SU-DHL-6 (cell line): ENCODE measurements around the gene SLCO3A1.

Experiments used
- H2AFZ ChIP-seq: fragments of 200-600 bp; sonication (generic); 2 replicates; pipeline ENCODE4 v1.6.1; 2014; ENCODE audit warnings: low read depth, mild to moderate bottlenecking, moderate library complexity, mixed read lengths, antibody characterized with exemption, low read length; ENCODE audit not compliant: severe bottlenecking
- H3F3A ChIP-seq: fragments of 200-600 bp; shearing (Covaris generic); 2 replicates; pipeline ENCODE4 v1.6.0; 2016; ENCODE audit warnings: antibody characterized with exemption, mild to moderate bottlenecking; ENCODE audit not compliant: insufficient read depth
- H3K27ac ChIP-seq: fragments of 200-600 bp; sonication (generic); 2 replicates; pipeline ENCODE4 v1.5.1; 2016; ENCODE audit warnings: low read depth, mild to moderate bottlenecking, low read length, moderate library complexity, mixed read lengths
- H3K27me3 ChIP-seq: fragments of 200-600 bp; sonication (generic), shearing (Covaris generic); 2 replicates; pipeline ENCODE4 v1.6.0; 2014; ENCODE audit warnings: mild to moderate bottlenecking, low read length
- H3K36me3 ChIP-seq: fragments of 200-600 bp; sonication (generic); 2 replicates; pipeline ENCODE4 v1.6.1; 2014; ENCODE audit warnings: mild to moderate bottlenecking, low read length, mixed read lengths
- H3K4me2 ChIP-seq: fragments of 300-600, 200-600 bp; shearing (Covaris generic), sonication (generic); 2 replicates; pipeline ENCODE4 v1.6.0; 2014; ENCODE audit warnings: low read length, low read depth, mild to moderate bottlenecking; ENCODE audit not compliant: poor library complexity, severe bottlenecking
- H3K4me3 ChIP-seq: fragments of 200-600 bp; sonication (generic); 2 replicates; pipeline ENCODE4 v1.5.1; 2014; ENCODE audit warnings: antibody characterized with exemption, low read length, mild to moderate bottlenecking, mixed read lengths; ENCODE audit not compliant: insufficient read depth, poor library complexity, severe bottlenecking
- H3K79me2 ChIP-seq: fragments of 200-600 bp; sonication (generic); 2 replicates; pipeline ENCODE4 v1.6.1; 2014; ENCODE audit warnings: mild to moderate bottlenecking, low read length, moderate library complexity; ENCODE audit not compliant: insufficient read depth
- H3K9ac ChIP-seq: fragments of 200-600 bp; sonication (generic); 2 replicates; pipeline ENCODE4 v1.7.0; 2014; ENCODE audit warnings: mild to moderate bottlenecking, low read length
- H3K9me2 ChIP-seq: fragments of 200-600 bp; sonication (generic); replicated peaks from 2 replicates; pipeline ENCODE4 v1.6.1; 2014; ENCODE audit warnings: low read length; ENCODE audit not compliant: insufficient read depth
- H3K9me3 ChIP-seq: fragments of 200-600 bp; sonication (generic); 2 replicates; pipeline ENCODE4 v1.6.1; 2014; ENCODE audit warnings: low read length, mixed read lengths; ENCODE audit not compliant: insufficient read depth
- H4K20me1 ChIP-seq: fragments of 200-600 bp; sonication (generic); 2 replicates; pipeline ENCODE4 v1.6.1; 2014; ENCODE audit warnings: low read depth, mild to moderate bottlenecking, antibody characterized with exemption, low read length, moderate library complexity, mixed read lengths
- CTCF ChIP-seq: fragments of 200-600 bp; sonication (generic); IDR thresholded peaks from one replicate; pipeline ENCODE4 v1.5.1; 2017; ENCODE audit warnings: antibody characterized with exemption, mild to moderate bottlenecking, low read length, moderate library complexity; ENCODE audit not compliant: insufficient read depth, poor library complexity, severe bottlenecking
- EZH2phosphoT487 ChIP-seq: fragments of 200-600 bp; sonication (generic), shearing (Covaris generic); conservative IDR thresholded peaks from 2 replicates; pipeline ENCODE4 v1.6.1; 2018; ENCODE audit warnings: mild to moderate bottlenecking, antibody characterized with exemption, low read length, moderate library complexity, mixed read lengths

Gene SLCO3A1

GRCh38 chr15:91930092-91930491, 76.6 kb downstream of the SLCO3A1 start:
- no peaks in the 10 kb centered on the region for H3K9me3 ChIP-seq
- H3K27ac ChIP-seq = no peak overlapping the region
- H3K79me2 ChIP-seq = no peaks in the 10 kb centered on the region
- no peak overlapping the region for H3K4me2 ChIP-seq
- no peaks in the 10 kb centered on the region for H3K36me3 ChIP-seq
- no peaks in the 10 kb centered on the region for H3K27me3 ChIP-seq
- H2AFZ ChIP-seq = no peak overlapping the region
- no peaks in the 10 kb centered on the region for H3K9me2 ChIP-seq
- H3F3A ChIP-seq = no peaks in the 10 kb centered on the region
- no peak for TF ChIP-seq EZH2phosphoT487
- no peak for TF ChIP-seq CTCF
- H4K20me1 ChIP-seq = 0 out of 2 replicates have a peak, but pooled peaks cover 8% of the 10 kb centered on the region
- H3K4me3 ChIP-seq = no peak overlapping the region
- H3K9ac ChIP-seq = no peak overlapping the region

- Histone ChIP-seq H3K27ac (no peak overlapping the region), H3K9me2 (no peaks in the 10 kb centered on the region), H3K36me3 (no peaks in the 10 kb centered on the region), H3K79me2 (no peaks in the 10 kb centered on the region), H3K9ac (no peak overlapping the region), H3K4me2 (no peak overlapping the region), H2AFZ (no peak overlapping the region), H3K9me3 (no peaks in the 10 kb centered on the region), H3F3A (no peaks in the 10 kb centered on the region), H3K27me3 (no peaks in the 10 kb centered on the region), H3K4me3 (no peak overlapping the region), H4K20me1 (peaks cover 10% of the 10 kb centered on the region)
- TF ChIP-seq CTCF (no peak), EZH2phosphoT487 (no peak)
These were observed 82.8 kb downstream of the SLCO3A1 start for GRCh38 chr15:91936182-91936775.

- H2AFZ ChIP-seq = no peak overlapping the region
- H3K4me2 ChIP-seq = no peak overlapping the region
- H3K79me2 ChIP-seq = no peaks in the 10 kb centered on the region
- no peaks in the 10 kb centered on the region for H3K9me2 ChIP-seq
- no peak overlapping the region for H3K27ac ChIP-seq
- no peaks in the 10 kb centered on the region for H3F3A ChIP-seq
- no peaks in the 10 kb centered on the region for H3K36me3 ChIP-seq
- no peaks in the 10 kb centered on the region for H3K27me3 ChIP-seq
- H3K4me3 ChIP-seq = no peak overlapping the region
- TF ChIP-seq CTCF (no peak), EZH2phosphoT487 (no peak)
- no peaks in the 10 kb centered on the region for H3K9me3 ChIP-seq
- peaks cover 10% of the 10 kb centered on the region for H4K20me1 ChIP-seq
- no peak overlapping the region for H3K9ac ChIP-seq
These were observed 83.4 kb downstream of the SLCO3A1 start for GRCh38 chr15:91936927-91937326.
